ENCODE measurements around the gene BCKDK.

Gene BCKDK

DNA sequence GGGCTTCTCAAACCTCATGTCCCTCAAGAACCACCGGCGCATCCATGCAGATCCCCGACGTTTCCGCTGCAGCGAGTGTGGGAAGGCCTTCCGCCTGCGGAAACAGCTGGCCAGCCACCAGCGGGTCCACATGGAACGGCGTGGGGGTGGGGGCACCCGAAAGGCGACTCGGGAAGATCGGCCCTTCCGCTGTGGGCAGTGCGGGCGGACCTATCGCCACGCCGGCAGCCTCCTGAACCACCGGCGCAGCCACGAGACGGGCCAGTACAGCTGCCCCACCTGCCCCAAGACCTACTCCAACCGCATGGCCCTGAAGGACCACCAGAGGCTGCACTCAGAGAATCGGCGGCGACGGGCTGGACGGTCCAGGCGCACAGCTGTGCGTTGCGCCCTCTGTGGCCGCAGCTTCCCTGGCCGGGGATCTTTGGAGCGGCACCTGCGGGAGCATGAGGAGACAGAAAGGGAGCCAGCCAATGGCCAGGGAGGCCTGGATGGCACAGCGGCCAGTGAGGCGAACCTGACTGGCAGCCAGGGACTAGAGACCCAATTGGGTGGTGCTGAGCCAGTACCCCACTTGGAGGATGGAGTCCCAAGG lies 28.1 kb upstream of the BCKDK start:
- no peak for DNase-seq (ENCODE audit: low read depth)

DNA sequence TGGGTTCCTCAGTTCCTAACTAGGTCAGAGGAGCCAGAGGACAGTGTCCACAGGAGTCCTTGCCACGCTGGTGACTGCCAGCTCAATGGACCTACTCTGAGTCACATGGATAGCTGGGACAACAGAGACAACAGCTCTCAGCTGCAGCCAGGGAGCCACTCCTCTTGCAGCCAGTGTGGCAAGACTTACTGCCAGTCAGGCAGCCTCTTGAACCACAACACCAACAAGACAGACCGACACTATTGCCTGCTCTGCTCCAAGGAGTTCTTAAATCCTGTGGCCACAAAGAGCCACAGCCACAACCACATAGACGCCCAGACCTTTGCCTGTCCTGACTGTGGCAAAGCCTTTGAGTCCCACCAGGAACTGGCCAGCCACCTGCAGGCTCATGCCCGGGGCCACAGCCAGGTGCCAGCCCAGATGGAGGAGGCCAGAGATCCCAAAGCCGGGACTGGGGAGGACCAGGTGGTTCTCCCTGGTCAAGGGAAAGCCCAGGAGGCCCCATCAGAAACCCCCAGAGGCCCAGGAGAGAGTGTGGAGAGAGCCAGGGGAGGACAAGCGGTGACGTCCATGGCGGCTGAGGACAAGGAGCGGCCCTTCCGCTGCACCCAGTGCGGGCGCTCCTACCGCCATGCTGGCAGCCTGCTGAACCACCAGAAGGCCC lies 27.3 kb upstream of the BCKDK start:
- no peak for DNase-seq (ENCODE audit: low read depth)

DNA sequence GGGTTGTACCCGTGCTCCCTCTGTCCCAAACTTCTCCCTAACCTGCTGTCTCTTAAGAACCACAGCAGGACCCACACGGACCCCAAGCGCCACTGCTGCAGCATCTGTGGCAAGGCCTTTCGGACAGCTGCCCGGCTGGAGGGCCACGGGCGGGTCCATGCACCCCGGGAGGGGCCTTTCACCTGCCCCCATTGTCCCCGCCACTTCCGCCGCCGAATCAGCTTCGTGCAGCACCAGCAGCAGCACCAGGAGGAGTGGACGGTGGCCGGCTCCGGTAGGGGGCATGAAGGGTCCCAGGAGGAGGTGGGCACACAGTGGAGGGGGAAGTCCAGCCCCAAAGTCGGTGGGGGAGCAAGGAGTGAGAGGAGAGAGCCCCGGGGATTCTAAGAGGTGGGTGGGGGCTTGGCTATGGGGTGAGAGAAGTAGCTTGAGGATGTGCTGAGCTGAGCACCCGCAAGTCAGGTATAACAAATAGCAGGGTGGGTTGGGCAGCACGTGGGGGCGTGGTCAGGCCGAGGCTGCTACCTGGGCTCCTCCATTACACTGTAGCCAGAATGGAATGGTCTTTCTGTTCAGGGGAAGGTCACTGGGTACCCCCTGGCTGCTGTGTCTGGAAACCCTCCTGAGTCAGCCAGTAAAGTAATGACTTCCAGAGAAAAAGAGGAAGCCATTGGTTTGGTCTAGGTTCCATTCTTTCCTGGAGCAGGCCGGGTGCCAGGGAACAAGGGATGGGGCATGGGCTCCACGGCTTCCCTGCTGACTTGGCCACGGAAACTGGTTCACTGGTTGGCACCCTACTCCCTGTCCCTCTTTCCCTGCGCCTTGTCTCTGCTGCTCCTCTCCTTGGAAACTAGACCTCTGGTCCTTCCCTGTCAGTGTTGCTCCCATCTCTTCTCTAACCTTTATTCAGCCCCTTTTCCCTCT lies 26.5 kb upstream of the BCKDK start:
- no peak for DNase-seq (ENCODE audit: low read depth)

DNA sequence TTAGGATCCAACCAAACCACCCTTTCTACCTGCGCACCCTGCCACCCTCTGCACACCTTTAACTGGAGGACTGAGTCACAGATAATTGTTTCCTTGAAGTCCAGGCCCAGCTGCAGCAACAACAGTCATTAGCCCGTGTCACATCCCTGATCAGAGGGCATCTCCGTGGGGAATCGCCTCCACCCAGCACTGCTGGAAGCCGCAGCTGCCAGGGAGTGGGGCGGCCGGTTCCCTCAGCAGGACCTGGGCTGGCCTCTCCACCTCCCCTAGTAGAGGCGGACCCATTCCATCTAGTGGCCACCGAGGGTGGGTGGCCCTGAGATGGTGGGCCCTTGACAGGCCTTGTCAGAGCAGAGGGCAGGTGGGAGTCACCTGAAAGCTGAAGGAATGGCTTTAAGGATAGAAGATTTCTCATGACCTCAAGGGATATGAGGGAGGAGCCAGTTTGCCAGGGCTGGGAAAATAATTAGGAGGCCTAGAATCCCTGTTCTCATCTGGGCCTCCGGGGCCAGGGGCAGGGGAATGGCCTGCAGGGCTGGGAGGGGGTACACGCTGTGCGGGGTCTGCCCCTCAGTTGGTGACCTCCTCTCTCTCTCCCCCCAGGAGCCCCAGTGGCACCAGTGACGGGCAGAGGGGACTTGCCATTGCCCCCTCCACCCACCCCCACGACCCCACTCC lies 25.7 kb upstream of the BCKDK start:
- DNase-seq (ENCODE audit: low read depth): no peak

DNA sequence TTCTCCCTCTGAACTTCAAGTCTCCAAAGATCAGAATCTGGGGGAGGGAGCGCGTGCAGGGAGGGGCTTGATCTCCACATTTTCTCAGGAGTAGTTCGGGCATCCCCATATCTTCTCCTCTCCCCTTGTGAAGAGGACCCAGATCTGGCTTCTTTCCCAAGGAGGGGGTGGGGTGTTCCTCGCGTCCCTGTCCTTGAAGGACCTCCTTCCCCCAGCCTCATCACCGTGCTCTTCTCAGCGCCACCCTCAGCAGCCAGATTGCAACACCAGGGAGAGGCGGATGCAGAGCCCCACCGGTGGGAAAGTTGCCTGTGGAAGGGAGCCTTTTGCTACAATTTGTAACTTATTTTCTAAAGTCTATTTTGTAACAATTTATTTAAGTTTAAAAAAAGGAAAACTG lies 25.1 kb upstream of the BCKDK start:
- DNase-seq (ENCODE audit: low read depth): no peak

DNA sequence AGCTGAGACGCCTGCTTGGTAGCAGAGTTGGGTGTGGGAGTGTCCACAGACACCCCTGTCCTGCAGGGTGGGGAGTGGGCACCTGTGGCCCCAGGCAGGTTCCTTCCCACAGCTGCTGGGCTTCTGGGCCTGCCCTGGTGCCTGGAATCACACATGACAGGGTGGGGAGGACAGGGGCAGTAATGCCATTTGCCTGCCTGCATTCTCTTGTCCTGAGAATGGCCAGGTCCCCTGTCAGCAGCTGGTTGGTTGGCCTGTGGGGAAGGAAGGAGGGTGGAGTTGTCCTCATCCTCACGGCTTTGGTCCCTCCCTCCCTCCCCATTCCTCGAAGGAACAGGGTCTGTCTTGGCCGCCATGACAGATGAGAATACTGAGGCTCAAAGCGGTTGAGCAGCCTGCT lies 24.6 kb upstream of the BCKDK start:
- no peak for DNase-seq (ENCODE audit: low read depth)

DNA sequence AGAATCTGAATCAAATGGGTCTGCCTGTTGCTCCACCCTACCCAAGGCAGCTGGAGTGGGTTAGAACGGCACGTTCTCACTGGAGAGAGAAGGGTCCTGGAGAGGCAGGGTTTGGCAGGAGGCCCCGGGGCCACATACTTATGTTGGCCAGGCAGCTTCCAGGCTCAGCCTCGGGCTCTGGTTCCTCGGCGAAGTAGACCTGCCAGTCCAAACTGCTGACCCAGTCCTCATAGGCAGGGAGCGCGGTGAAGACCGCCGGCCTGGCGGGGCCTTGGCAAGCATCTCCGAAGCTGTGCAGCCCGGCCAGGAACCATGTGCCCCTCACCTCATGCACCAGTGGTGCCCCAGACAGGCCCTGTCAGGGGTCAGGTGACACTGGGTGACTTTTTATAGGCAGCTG lies 24.2 kb upstream of the BCKDK start:
- DNase-seq (ENCODE audit: low read depth): no peak

DNA sequence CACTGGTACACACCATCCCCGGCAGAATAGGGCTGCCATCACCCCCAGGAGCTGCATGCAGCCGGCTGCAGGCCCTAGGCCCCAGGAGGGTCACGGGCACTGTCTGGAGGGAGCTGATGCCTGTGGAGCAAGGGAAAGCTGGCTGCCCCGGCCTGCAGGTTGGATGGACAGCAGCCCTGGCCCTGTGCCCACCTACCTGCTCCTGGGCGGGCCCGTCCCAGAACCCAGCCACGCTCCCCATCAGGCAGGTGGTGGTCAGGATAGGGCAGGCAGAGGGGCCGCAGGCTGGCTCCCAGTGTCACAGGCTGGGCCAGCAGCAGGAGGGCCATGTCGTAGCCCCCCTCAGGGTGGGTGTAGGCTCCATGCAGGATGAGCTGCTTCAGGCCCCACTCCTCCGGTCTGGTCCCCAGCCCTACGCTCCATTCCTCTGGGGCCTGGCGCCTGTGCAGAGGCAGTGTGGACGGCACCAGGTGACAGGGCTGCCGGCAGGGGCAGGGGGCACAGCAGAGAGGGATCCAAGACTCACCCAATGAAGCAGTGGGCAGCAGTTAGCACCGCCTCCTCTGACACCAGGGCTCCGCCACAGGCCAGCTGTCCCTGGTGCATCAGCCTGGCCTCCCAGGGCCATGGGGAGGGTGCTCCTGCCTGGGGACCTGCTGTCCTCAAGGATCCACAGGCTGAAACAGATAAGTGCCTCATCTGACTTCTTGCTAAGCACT lies 23.4 kb upstream of the BCKDK start:
- DNase-seq (ENCODE audit: low read depth): no peak

DNA sequence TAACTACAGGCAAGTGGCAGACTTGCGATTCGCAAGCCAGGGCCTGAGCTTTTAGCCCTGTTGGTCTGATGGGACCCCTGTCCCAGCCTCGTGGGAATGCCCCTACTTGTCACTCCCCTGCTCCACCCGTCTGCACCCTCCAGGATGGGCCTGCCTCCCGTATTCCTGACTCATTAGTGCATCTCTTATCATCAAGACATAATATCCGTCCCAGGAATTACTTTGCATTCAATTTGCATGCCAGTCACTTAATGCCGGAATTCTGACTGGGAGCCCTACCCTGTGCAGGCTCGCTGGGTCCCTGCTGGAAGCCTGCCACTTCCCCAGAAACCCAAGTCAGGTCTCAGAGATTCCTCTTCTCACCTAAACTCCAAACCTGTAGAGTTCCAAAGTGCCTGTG lies 22.8 kb upstream of the BCKDK start:
- DNase-seq (ENCODE audit: low read depth): no peak

DNA sequence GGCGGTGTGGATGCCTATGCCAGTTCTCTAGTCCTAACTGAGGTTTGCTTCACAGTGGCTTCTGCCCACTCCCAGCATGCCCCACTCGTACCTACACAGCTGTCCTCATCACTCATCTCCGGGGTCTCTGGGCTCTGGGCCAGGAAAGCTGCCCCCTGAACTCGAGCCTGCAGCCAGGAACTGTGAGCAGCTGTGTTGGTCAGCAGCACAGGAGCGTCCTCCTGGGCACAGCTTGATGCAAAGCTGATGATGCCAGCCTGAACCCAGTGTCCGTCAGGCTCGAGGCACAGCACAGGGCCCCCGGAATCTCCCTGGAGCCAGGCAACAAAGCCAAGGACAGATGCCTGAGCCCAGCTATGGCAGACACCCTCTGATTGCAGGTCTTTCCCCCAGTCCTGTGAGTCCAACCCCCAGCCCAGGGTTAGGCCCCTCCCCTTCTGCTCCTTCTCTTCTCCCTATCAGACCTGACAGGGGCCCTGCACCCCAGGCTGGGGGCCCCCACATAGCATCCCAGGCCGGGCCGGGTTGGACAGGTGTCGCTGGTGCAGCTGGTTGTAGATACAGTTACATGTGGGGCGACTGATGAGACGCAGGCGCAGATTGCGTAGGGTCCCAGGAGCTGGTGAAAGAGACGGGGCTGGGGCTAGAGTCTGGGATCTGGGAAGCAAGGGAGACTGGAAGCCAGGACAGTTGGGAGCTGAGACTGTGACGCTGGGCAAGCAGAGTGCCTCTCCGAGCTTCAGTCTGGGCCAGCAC lies 22.1 kb upstream of the BCKDK start:
- no peak for DNase-seq (ENCODE audit: low read depth)

DNA sequence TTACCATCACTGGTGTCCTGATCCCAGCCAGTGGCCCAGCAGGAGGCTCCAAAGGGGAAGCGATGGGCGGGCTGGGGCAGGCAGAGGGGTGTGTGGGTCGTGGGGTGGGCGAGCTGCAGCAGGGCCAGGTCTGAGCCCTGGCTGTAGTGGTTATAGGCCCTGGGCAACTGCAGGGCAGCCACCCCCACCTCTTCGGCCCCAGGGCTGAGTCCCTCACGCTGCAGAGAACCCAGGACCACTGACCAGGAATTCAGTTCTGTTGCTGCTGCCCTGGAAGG lies 21.6 kb upstream of the BCKDK start:
- DNase-seq (ENCODE audit: low read depth): no peak

DNA sequence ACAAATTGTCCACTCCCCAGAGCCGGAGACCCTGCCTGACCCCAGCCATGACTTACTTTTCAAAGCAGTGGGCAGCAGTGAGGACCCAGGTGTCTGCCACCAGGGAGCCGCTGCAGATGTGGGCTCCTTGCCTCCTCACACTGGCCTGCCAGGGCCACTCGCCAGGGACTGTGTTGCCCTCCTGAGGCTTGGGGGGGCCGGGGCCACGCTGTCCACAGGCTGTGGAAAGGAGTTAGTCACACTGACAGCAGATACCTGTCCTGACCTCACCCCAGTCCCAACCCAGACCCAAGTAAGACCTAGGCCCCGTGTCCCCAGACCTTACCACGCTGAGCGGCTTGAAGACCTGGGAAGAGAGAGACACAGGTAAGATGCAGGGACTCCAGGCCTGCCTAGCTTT lies 20.7 kb upstream of the BCKDK start:
- no peak for DNase-seq (ENCODE audit: low read depth)

DNA sequence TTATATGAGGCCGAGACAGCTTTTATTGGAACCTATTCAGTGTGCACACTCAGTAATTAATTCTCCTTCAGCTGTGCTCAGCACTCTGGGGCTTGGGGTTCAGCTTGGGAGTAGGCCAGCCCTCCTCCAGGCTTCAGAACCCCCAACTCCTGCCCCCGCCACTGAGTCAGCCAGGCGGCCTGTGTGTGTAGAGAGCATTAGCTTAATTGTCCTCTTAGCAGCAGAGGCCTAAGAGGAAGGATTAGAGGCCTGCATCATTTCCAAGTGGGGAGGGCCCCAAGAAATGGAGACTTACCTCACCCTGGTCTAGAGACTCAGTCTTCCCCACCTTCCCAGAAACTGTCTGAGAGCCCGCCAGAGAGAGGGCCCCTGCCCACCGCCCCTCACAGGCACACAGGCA lies 20.2 kb upstream of the BCKDK start:
- DNase-seq (ENCODE audit: low read depth): no peak

DNA sequence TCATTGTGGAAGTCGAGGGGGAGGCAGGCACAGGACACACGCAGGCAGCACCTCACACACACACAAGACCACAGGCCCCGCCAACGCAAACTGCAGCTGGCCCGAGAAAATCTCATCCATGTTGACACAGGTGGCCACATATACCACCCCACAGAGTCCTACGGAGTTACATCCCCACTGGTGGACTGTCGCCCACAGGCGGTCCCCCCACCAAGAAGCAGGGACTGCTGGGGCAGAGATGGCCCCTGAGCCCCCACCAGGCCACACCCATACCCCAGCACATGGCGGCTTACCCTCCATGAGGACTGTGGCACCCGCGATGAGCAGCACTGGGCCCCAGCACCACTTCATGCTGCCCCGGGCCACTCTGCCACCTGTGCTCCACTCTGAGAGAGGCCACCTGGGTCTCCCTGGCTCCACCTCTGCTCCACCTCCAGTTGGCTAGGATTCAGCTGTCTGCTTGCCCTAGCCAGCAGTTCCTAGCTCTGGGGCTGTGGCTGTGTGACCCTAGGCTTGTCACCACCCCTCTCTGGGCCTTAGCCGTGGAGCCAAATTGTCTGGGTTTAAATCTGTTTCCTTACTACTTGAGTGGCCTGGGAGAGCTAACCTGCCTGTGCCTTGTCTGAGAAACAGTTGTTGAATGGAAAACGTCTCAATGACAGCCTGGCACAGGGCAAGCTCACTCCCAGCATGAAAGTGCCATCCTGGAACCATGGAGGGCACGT lies 19.6 kb upstream of the BCKDK start, which contains the start of gene PRSS53:
PRSS53 (minus strand) TSS at position 485 of the 725 bp plus-strand sequence; CDS start at position 351, 134 bp downstream.
- DNase-seq (ENCODE audit: low read depth): no peak

DNA sequence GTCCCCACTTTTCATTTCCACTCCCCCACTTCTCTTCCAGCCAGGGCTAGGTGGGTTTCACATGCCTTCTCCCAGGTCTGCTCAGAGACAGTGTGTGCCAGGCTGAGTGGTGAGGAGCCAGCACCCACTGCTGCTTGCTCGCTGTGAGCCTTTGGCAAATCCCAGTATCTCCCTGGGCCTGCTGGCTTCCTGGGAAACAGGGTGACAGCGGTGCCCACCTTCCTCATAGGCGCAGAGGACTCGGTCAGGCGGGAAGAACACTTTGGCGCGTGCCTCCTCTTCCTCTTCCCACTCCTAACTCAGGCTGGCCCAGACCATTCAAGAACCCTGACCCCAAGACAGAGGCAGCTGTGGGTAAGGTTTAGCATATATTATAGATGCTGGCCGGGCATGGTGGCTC lies 19.0 kb upstream of the BCKDK start:
- no peak for DNase-seq (ENCODE audit: low read depth)

DNA sequence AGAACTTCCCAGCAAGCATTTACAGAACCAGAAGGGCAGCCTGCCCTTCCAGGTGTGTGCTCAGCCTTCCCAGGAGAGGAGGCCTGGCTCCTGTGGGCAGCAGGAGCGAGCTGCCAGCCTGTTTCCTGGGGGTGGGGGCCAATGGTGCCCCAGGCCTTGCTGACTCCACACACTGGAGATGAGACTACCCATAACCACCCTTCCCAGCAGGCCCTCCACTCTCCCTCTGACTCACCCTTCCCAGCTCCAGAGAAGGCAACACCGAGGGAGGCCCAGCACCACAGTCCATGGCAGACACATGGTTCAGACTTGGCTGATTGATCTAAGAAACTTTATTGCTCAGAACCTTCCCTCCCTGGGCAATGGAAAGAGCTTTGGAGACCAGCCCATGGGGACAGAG lies 17.6 kb upstream of the BCKDK start:
- no peak for DNase-seq (ENCODE audit: low read depth)

DNA sequence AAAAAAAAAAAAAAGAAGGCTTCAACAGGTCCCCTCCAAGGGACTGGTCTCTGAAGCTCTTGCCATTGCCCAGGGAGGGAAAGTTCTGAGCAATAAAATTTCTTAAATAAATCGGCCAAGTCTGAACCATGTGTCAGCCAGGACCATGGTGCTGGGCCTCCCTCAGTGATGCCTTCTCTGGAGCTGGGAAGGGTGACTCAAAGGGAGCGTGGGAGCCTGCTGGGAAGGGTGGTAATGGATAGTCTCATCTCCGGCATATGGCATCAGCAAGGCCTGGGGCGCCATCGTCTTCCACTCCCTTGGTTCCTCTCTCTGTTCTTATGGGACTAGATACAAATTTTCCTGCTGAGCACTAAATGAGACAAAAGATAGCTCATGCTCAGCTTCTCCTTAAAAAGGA lies 15.9 kb upstream of the BCKDK start:
- DNase-seq (ENCODE audit: low read depth): no peak

DNA sequence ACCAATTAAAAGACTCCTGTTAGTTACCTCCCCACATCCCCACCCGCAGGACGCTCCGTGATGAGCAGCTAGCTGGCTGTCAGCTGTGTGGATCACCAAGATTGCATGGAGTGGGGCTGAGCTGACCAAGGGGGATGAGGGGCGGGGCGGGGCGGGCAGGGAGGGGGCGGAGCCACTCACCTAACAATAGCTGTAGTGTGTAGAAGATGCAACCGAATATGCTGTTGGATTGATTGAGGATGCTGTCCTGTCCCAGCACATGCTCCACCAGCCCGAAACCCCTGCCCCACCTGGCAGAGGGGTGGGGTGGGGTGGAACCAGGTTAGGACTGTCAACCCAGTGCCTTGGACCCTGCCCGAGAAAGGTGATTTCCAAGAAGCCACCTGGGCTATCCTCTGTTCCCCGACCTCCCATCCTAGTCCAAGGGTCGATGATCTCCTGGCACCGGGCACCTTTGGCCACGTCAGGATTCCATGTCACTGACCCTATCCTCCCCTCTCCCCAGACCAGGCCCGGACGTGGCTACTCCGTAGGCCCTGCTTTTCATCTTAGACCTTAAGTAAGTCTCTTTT lies 15.0 kb upstream of the BCKDK start:
- no peak for DNase-seq (ENCODE audit: low read depth)

DNA sequence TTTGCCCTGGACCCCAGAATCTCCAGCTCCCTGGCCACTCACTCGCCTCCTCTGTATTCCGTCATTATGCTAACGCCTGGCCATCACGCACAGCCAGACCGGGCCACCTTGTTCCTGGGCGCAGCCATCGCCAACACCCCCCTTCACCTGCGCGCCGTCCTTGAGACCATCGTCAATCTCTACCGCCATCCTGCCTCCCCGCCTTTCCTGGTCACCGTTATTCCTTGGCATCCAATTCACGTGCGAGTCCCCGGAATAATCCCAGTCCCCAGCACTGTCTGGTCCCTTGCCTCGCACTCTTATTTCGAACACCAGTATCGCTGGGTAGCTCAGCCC lies 14.1 kb upstream of the BCKDK start:
- no peak for DNase-seq (ENCODE audit: low read depth)

DNA sequence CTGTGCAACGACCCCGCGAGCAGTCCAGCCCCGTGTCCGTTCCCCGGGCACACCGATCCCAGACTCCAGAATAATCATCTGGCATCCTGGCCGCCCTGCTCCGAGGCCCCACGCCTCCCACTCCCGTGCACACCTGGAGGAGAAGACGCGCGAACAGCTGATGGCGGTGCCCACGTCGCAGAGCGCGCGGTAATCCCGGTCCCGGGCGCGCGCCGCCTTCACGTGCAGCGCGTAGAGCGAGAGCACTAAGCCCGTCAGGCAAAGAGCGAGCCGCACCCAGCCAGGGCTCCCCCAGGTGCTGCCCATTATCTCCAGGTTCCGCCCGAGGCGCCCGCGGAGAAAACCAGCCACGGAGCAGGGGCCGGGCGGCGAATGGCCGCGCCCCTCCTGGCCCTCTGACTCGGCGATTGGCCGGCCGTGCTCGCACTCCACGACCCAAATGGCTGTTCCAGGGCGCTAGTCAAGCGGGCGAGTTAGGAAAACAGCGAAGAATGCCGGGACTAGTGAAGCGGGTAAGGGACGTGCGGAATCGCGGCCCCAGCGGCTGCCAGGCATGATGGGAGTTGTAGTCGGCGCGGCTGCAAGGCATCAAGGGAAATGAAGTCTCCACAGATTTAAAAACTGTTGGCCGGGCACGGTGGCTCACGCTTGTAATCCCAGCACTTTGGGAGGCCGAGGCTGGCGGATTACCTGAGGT lies 13.6 kb upstream of the BCKDK start, which contains the start of gene VKORC1:
VKORC1 (minus strand) TSS at position 374 of the 697 bp plus-strand sequence; CDS start at position 306, 68 bp downstream.
- DNase-seq (ENCODE audit: low read depth): peak; percentile 76
